SK-N-SH treated with all-trans-retinoic acid at 6 μM for 48 hours (cell line): ENCODE data around the gene PARP1.
"Not testable (repeated sequence)": the region's sequence is repeated elsewhere in the genome, so short reads cannot be mapped to it uniquely, and the experiment has no call there.

Experiments used
- ISL1 ChIP-seq: fragments of 250-450 bp; sonication (Bioruptor Pico); IDR thresholded peaks from 2 replicates; pipeline ENCODE4 v2.1.2; 2022; ENCODE audit warnings: mild to moderate bottlenecking, moderate library complexity
- RARB ChIP-seq: fragments of 250-450 bp; sonication (Bioruptor Pico); IDR thresholded peaks from 2 replicates; pipeline ENCODE4 v1.8.0; 2021; ENCODE audit warnings: mild to moderate bottlenecking, moderate library complexity
- ZC3H10 ChIP-seq: fragments of 250-450 bp; sonication (Bioruptor Pico); IDR thresholded peaks from 2 replicates; pipeline ENCODE4 v1.5.1; 2021; ENCODE audit warnings: mild to moderate bottlenecking, moderate library complexity
- ZFP3 ChIP-seq: fragments of 250-450 bp; sonication (Bioruptor Pico); IDR thresholded peaks from 2 replicates; pipeline ENCODE4 v1.5.0; 2020; ENCODE audit warnings: mild to moderate bottlenecking, moderate library complexity
- TF ChIP-seq, protein P1 (sequence below): fragments of 250-450 bp; sonication (Bioruptor Pico); IDR thresholded peaks from 2 replicates; pipeline ENCODE4 v1.8.0; 2020; ENCODE audit warnings: mild to moderate bottlenecking, moderate library complexity, borderline replicate concordance

DNA sequence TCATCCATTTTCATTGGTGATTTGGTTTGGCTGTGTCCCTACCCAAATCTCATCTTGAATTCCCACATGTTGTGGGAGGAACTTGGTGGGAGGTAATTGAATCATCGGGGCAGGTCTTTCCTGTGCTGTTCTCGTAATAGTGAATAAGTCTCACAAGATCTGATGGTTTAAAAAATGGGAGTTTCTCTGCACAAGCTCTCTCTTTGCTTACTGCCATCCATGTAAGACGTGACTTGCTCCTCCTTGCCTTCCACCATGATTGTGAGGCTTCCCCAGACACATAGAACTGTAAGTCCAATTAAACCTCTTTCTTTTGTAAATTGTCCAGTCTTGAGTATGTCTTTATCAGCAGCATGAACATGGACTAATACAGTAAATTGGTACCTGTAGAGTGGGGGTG, 67.8 kb downstream of the PARP1 start:
- not testable (repeated sequence) for TF ChIP-seq ZFP3 (CRISPR knock-in tag); ISL1 (CRISPR knock-in tag); RARB (CRISPR knock-in tag); ZC3H10
- TF ChIP-seq, protein P1, sequence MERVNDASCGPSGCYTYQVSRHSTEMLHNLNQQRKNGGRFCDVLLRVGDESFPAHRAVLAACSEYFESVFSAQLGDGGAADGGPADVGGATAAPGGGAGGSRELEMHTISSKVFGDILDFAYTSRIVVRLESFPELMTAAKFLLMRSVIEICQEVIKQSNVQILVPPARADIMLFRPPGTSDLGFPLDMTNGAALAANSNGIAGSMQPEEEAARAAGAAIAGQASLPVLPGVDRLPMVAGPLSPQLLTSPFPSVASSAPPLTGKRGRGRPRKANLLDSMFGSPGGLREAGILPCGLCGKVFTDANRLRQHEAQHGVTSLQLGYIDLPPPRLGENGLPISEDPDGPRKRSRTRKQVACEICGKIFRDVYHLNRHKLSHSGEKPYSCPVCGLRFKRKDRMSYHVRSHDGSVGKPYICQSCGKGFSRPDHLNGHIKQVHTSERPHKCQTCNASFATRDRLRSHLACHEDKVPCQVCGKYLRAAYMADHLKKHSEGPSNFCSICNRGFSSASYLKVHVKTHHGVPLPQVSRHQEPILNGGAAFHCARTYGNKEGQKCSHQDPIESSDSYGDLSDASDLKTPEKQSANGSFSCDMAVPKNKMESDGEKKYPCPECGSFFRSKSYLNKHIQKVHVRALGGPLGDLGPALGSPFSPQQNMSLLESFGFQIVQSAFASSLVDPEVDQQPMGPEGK (CRISPR knock-in tag): not testable (repeated sequence)
